Inferior parietal cortex (tissue), 1 donor: ENCODE results near the gene PPP1R27.
A peak's percentile ranks its signal among the peaks of the same experiment; 100 is the strongest.

ENCODE experiments used
- DNase-seq: peaks from one replicate; pipeline ENCODE4 v3.0.0-alpha.2; 2016; ENCODE audit errors: extremely low spot score

Gene PPP1R27

DNA sequence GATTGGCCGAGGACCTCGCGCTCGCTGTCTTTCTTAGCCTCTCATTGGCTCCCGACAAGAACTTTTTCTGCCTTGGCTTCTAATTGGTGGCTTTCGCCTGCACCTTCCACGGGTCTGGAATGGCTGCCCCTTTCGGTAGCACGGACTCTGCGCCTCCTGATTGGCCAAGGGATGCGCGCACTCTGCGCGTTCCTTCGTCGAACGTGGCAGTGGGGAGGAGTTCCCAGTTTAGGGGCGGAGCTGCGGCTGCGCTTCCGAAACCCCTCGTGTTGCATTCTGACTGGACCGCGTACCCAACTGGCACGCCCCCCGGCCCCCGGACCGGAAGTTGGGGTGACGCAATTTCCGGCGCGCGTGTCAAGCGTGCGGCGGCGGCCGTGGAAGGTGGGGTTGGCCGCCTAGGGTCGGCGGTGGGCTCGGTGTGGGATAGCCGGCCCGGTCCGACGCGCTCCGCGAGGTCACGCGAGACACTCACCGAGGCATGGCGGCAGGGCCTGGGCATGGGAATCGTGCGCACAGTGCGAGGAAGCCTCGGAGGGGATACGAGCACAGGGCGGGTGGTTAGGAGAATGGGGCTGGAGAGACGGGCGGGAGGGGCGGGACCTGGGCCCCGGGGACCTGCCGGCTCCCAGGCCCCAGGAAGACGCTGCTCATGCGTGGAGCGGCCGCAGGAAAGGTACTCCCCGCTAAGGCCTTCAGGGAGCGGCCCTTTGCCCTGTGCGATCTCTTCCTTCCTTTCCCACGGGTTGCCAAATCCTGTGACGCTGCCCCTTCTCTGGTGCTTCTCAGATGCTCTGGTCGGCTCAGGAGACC is 26.1 kb upstream of the PPP1R27 start:
- DNase-seq = peak; percentile 100

DNA sequence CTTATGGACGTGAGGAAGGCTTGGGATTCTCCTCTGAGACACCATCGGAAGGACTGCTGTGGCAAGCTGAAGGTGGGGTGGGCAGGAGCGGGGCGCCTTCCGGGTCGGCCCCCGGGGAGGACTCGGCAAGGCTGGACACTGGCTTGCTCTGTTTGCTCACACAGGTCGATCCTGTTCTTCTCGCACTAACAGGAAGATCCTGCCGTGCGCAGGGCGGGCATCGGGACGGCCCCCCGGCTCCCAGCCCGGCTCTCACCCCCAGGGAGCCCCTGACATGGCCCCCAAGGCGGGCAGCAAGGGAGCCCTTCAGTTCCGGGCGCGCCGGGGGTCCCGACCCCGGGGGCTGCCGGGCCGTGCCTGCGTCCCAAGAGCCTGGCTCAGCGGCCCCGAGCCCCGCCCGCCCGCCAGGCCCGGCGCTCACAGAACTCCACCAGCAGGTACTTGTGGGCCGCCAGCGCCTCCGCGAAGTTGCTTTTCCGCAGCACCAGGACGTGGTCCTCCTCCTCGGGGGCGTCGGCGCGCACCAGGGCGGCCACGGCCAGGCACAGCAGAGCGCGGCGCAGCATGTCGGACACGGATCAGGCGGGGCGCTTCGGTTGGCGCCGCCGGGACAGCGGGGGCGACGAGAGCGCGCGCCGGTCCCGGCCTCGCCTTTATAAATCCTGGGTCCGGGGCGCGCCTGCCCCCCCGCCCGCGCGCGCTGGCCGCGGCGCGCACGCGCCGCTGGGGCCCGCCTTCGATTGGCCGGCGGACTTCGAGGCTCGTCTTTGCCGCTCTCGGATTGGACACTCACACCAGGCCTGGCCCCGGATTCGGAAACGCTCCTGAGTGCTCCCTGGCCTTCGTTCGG is 25.3 kb upstream of the PPP1R27 start, which contains the start of gene P4HB:
Gene P4HB, minus strand, starts transcription at position 630 of the 850 bp plus-strand sequence. Its CDS starts 64 bp downstream, at position 566.
- DNase-seq = no peak

DNA sequence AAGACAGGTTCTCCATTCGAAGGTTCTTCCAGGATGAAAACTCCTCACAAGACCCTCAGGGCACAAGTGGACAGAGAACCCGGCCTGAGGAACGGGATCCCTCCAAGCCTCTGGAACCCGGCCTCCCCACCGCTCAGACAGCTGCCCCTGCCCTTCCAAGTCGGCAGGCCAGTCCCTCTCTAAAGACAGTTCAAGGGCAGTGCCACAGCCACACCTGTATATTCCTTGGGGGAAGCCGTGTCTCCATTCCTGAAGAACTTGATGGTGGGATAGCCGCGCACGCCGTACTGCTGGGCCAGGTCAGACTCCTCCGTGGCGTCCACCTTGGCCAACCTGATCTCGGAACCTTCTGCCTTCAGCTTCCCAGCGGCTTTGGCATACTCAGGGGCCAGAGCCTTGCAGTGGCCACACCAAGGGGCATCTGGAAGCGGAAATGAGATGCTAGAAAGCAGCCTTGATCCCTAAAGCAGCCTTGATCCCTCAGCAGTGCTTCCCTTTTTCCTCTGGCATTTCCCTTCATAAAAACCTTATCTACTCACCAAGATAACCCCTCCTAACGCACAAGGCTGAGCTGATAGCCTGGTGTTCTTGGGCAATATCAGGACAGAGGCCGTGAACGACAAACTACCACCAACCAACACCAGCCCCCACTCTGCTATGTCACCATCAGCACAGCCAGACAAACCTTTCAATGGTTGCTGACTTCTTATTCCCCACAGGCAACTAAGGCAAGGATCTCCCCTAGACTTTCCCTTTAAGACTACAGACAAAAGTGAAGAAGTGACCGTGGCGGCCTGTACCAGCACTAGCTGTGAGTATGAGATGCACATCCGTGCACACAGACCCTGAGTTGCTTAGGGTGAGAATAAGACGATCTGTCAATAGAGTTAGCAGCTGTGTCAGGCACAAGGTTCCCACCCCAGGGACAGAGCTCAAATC is 24.4 kb upstream of the PPP1R27 start:
- no peak for DNase-seq

DNA sequence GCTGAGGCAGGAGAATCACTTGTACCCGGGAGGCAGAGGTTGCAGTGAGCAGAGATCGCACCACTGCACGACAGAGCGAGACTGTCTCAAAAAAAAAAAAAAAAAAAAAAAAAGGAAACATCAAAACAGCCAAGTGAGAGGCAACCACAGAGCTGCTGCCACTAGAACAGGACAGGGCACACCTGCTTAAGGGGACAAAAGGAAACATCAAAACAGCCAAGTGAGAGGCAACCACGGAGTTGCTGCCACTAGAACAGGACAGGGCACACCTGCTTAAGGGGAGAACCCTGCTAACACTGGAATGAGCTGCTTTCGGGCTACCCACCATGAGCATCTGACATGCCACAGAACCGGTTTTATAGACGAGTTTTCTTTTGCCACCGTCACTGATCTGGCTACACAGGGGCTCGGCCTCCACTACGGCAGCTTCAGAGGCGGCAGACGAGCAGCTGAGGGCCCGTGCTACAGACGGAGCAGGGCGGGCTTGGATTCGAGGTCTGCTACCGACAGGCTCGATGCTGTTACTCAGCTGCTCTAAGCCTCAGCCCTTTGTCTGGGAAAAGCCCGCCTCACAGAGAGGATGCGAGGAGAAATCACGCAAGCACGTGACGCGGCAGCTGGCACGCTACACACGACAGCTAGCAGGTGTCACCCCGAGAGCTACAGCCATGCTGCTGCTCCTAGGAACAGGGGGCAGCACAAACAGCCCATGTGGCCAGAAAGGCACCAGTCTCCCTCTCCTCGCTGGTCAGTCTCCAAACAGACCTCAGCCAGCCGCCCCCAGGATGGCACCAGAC is 23.5 kb upstream of the PPP1R27 start:
- DNase-seq = no peak

DNA sequence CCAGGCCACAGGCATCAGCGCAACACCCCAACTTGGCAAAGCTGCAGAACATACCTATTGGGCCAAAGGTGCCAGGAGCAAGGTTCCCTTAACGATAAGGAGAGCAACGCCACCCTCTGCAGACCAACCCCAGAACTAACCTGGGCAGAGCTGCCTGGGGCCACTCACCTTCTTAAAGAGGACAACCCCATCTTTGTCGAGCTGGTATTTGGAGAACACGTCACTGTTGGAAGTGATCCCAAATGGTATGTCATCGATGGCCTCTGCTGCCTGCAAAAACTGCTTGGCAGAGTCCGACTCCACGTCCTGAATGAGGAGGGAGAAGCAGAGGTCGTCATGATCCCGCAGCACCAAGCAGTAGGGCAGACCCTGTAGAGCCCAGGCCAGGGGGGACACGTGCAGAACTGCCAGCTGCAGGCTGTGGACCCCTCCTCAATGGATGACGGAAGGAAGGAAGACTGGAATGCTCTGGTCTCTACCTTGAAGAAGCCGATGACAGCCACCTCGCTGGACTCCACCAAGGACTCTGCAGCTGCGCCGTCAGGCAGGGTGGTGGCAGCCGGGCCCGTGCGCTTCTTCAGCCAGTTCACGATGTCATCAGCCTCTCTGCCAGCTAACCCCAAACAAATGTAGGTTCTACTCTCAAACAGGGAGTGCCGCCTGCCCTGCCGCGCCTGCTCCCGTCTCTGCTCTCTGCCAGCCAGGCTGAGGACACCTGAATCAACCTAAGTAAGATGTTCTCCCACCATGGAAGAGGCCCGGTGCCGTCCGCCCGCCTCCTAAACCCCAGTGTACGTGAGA is 20.3 kb upstream of the PPP1R27 start:
- no peak for DNase-seq

DNA sequence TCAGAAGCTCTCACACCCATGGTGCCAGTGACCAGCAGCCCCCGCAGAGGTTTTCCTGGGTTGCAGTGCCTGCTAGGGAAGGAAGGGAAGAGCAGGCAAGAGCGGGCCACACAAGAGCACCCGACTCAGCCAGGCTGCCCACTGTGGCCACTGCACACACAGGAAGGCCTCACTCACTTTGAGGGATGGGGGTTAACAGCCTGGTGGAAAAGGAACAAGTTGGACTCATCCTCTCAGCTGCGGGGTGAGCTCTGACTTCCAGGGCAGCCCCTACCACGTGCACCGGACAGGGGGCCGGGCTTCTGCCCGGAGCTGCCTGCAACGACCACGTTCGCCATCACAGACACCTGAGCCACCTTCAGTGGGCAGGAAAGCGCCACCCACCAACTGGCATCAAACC is 17.4 kb upstream of the PPP1R27 start:
- no peak for DNase-seq

DNA sequence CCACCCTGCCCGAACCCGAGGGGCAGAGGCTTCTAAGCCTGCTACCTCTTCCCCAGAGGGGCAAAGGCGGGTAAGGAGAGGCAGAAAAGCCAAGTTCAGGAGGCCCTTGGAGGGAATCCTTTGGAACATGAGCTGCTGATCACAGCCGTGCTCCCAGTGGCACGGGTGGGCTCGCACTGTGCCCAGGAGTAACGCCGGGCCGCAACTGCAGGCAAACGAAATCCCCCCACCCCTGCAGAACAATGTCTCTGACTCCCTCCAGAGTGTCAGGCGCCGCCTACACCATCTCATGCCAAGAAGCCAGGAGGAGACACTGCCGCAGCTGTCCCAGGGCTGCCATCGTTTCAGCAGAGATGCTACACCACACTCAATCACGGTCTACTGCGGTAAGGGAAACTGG is 16.6 kb upstream of the PPP1R27 start:
- no peak for DNase-seq

DNA sequence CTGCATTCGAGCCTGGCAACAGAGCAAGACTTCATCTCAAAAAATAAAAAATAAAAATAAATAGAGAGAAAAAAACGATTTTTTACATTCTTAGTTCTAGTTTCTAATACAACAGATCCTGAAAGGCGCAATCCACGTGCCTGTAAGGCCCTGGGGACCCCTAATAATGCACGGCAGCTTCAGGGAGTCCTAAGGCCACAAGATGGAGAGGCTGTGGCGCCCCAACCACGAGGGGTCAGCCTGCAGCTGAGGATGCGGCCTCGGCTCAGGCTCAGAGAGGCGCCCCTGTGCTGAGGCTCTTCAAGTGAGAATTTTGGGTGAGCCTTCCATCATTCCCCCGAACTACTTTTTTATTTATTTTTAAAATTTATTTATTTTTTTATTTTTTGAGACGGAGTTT is 14.6 kb upstream of the PPP1R27 start:
- DNase-seq = no peak

DNA sequence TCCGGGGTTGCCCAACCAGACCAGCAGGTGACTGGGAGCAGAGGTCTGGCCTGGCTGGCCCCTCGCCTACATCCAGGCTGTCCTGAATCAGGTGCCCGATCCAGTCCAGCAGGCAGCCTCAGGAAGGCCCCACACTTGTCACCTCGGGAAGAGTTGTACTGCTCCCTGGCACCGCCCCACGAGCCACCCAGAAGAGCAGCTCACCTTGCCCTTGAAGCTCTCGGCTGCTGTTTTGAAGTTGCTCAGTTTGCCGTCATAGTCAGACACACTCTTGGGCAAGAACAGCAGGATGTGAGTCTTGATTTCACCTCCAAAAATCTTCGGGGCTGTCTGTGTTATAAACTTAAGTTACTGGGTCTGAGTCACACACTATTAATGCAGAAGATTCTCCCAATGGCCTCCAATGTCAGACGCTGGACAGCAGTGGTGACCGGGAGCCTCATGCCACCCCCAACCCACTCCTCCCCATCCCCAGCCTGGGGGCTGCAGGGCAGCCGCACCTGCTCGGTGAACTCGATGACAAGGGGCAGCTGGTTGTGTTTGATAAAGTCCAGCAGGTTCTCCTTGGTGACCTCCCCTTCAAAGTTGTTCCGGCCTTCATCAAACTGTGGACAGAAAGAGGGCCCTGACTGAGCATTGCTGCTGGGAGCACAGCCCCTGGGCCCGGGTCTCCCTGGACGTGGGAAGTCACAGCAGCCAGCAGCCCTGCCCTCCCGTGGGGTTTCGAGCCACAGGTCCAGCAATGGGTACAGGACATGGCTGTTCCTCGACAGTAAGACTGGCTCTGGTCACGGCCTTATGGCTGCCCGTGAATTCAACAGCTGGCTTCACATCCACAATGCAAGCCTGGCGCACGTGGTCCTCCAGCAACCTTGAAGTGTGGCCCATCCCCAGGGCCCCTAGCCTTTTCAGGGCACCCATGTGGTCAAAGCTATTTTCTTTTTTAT is 12.2 kb upstream of the PPP1R27 start:
- no peak for DNase-seq

DNA sequence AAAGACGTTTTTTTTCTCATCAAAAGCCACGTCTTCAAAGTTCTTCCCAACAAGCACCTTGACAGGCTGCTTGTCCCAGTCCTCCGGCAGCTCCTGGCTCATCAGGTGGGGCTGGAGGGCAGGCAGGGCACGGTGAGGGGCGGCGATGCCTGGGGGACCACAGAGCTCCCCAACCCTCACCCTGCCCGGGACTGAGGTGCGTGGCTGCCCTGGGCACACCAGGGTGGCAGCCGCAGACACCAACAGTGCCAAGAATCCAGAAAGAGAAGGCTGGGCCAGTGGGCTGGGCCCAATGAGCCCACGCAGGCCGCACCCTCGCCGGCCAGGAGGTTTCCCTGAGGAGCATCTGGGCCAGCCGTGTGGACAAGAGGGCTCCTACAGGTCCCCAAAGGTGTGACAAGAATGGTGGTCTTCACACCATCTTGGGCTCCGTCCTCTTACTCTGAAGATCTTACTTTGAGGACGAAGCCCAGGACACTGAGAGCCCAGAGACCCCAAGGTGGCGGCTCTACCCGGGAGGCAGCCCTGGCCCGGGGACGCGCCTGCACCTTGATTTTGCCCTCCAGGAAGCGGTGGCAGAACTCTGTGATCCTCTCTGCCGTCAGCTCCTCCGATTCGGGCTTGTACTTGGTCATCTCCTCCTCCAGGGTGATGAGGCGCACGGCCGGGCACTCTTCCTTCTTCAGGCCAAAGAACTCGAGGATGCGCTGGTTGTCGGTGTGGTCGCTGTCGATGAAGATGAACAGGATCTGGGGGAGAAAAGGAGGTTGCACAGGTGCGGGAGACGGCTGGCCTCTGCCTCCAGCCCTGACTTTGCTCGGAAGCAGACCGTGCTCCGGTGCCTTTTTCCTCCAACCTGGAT is 11.3 kb upstream of the PPP1R27 start:
- DNase-seq = no peak

DNA sequence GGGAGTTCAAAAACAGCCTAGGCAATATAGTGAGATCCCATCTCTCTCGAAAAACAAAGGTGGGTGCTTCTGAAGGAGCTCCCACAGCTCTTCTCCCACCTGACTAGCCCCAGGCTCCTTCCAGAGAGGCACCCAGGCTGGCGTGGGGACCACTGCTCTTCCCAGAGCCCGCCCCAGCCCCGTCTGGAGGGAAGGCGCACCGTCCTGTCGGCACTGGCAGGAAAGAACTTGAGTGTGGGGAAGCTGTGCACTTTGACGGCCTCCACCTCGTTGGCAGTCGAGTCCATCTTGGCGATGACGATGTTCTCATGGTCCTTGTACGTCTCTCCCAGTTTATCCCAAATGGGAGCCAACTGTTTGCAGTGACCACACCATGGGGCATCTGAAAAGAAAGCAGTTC is 10.5 kb upstream of the PPP1R27 start:
- no peak for DNase-seq

DNA sequence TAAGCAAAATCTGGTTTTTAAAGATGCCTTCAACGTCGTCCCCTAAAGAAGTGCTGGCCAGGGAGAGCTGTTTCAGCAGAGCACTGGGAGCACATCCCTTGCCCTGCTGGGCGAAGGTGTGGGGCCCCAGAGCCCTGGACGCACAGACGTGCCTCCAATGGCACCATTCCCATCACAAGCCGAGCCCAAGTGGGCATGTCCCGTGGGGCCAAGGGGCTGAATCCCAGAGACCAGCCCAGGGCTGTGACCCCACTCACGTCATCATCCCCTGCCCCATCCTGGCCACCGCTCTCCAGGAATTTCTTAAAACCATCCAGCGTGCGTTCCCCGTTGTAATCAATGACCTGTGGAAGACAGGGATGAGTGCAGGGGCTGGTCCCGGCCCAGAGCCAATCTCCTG is 10.0 kb upstream of the PPP1R27 start:
- no peak for DNase-seq

DNA sequence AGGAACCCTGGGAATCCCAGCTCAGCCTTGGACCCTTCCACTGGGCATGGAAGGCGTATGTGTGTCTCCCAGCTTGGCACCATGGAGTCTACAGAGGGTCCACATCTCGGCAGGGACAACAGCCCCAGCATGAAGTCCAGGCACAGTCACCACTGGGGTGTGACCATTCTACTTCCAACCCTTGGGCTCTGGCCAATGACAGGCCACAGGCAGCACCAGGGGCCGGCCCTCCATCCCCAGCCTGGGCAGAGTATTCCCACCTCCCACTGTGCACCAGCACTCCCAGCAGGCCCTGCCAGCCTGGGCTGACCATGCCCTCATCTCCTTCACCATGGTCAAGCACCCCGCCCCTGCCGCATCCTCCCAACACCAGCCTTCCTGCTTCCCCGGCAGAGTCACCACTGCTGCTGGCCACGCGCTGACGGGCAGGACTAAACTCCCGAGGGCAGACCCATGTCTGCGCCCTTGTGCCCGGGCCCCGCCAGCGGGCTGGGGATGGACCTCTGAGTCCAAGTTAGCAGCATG is 9.5 kb upstream of the PPP1R27 start:
- DNase-seq = no peak

DNA sequence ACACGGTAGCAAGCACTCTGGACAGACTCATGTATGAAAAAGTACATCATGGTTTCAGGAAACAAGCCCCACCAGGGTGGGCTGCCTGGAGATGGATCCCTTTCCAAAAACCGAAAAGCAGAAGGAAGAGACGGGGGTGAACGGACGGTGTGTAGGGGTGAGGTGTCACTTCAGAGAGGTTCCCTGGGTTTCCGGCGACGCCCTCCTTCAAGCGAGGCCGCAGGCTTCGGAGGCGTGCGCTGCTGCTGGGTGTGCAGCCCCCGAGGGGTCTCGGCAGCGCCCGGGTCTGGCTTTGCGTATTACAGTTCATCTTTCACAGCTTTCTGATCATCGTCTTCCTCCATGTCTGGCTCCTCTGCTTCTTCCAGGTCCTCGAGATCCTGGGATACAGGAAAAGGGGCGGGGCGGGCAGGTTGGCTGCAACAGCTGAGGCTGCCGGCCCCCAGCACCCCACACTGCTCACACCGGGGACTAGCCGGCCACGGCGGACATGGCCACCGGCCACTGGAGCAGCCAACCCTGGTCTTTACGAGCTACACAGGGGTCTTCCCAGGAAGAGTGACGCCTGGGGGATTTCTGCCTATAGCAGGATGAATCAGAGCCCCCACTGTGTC is 9.0 kb upstream of the PPP1R27 start:
- DNase-seq = no peak

DNA sequence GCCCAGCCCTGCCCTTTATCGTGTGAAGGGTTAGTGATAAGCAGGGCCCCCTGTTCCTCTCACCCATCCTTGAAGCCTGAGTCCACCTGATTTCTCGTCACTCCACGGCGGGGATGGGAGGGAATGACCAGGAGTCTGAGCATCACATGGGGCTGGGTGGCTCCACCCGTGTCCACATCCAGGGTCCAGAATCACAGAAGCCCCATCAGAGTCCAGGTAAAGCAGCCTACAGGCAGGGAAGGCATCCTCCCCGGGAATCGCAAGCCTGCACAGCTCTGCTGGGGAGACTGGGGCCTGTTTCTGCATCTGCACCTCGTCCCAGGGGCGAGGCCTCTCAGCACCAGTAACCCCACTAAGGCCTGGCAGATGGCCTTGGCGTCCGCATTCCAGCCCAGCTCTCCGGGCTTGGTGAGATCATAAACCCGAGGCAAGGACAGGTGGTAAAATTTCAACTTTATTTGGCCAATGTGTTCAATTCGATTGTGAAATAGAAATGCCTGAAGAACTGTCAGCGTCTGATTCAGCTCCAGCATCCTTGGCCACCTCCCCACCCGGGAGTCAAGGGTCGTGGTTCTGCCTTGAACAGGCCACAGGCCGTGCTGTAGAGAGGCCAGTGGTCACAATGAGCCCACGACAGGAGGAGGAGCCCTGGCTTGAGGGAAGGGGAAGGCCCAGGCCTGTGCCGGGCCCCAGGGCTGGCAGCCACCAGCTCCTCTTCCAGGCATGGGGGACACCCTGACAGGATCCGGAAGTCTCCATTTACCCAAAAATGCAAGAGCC is 8.1 kb upstream of the PPP1R27 start:
- no peak for DNase-seq

DNA sequence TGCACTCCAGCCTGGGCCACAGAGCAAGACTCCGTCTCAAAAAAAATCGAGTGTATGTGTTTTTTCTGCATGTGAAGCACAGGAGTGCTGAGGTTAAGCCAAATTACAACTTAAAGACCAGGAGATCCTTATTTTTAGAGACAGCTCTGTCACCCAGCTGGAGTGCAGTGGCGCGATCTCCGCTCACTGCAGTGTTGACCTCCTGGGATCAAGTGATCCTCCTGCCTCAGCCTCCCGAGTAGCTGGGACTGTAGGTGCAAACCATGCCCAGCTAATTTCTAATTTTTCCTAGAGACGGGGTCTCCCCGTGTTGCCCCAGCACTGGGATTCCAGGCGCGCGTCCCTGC is 7.5 kb upstream of the PPP1R27 start:
- no peak for DNase-seq

DNA sequence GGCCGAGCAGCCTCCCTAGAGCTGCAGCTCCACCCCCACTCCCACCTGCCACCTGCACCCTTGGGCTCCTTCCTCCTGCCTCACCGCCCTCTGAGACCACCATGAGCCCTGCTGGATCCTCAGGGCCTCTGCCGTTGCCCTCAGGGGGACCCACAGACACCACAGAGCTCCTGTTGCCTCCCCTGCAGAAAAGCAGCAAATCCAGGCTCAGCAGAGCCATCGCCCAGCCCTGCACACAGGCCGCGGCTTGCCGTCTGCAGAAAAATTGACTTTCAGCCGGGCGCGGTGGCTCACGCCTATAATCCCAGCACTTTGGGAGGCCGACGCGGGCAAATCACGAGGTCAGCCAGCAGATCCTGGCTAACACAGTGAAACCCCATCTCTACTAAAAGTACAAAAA is 7.0 kb upstream of the PPP1R27 start:
- DNase-seq = no peak
